Mesenchymal stem cell (in vitro differentiated cells and primary cell): ENCODE data around the gene PLEKHG1. TPM values are rescaled to one million over a fixed set of nuclear protein-coding genes. Genes with fewer than 3 reads are reported as not detected.

Experiments used
- DNase-seq: peaks from one replicate; pipeline ENCODE4 v3.0.0-alpha.2; 2013
- H2AFZ ChIP-seq: one replicate; pipeline ENCODE4 v1.6.1; 2013; ENCODE audit warnings: low read depth, mild to moderate bottlenecking, control low read depth, inconsistent platforms, low read length, moderate library complexity
- H2AK5ac ChIP-seq: 2 replicates; pipeline ENCODE4 v1.6.1; 2013; ENCODE audit warnings: low read length, moderate library complexity, mild to moderate bottlenecking, inconsistent platforms; ENCODE audit not compliant: severe bottlenecking
- H2BK120ac ChIP-seq: one replicate; pipeline ENCODE4 v1.6.1; 2013; ENCODE audit warnings: low read depth, mild to moderate bottlenecking, inconsistent platforms, low read length, moderate library complexity
- H2BK12ac ChIP-seq, 2 experiments: one replicate each; pipeline ENCODE4 v1.6.1; 2013; ENCODE audit warnings: inconsistent platforms in 2 of 2, low read length in 2 of 2, mild to moderate bottlenecking in 2 of 2, moderate library complexity in 2 of 2, control low read depth in 1 of 2
- H2BK15ac ChIP-seq: one replicate; pipeline ENCODE4 v1.6.1; 2013; ENCODE audit warnings: mild to moderate bottlenecking, low read depth, inconsistent platforms; ENCODE audit not compliant: poor library complexity, severe bottlenecking
- H2BK5ac ChIP-seq: 2 replicates; pipeline ENCODE4 v1.6.1; 2013; ENCODE audit warnings: low read depth, mild to moderate bottlenecking, low read length, control low read depth, inconsistent platforms; ENCODE audit not compliant: poor library complexity, severe bottlenecking
- H3K14ac ChIP-seq, 2 experiments: one replicate each; pipeline ENCODE4 v1.6.1; 2013; ENCODE audit warnings: inconsistent platforms in 2 of 2, low read length in 2 of 2, control low read depth in 1 of 2, mild to moderate bottlenecking in 1 of 2, moderate library complexity in 1 of 2
- H3K18ac ChIP-seq, 2 experiments: one replicate each; pipeline ENCODE4 v1.6.1; 2013; ENCODE audit warnings: inconsistent platforms in 2 of 2, low read length in 2 of 2, control low read depth in 1 of 2, low read depth in 1 of 2, mild to moderate bottlenecking in 1 of 2
- H3K23ac ChIP-seq, 2 experiments: one replicate each; pipeline ENCODE4 v1.6.1; 2013; ENCODE audit warnings: inconsistent platforms in 2 of 2, low read length in 2 of 2, mild to moderate bottlenecking in 2 of 2, moderate library complexity in 2 of 2, control low read depth in 1 of 2
- H3K27ac ChIP-seq: 2 replicates; pipeline ENCODE4 v1.5.1; 2013; ENCODE audit warnings: mild to moderate bottlenecking, moderate library complexity, low read length, control low read depth, inconsistent platforms; ENCODE audit not compliant: poor library complexity, severe bottlenecking
- H3K27me3 ChIP-seq, 2 experiments: 2 replicates each; pipeline versions ENCODE4 v1.6.1 to v1.7.0; 2013; ENCODE audit warnings: low read length in 2 of 2, mild to moderate bottlenecking in 2 of 2, moderate library complexity in 2 of 2, control low read depth in 1 of 2, inconsistent platforms in 1 of 2; ENCODE audit not compliant: control insufficient read depth in 1 of 2, insufficient read depth in 1 of 2
- H3K36me3 ChIP-seq, 2 experiments: 2 replicates each; pipeline versions ENCODE4 v1.6.1 to v1.7.0; 2013; ENCODE audit warnings: low read length in 2 of 2, control low read depth in 1 of 2, inconsistent platforms in 1 of 2, low read depth in 1 of 2, mild to moderate bottlenecking in 1 of 2; ENCODE audit not compliant: insufficient read depth in 2 of 2, control insufficient read depth in 1 of 2
- H3K4ac ChIP-seq, 2 experiments: one replicate each; pipeline ENCODE4 v1.6.1; 2013; ENCODE audit warnings: inconsistent platforms in 2 of 2, low read length in 2 of 2, mild to moderate bottlenecking in 2 of 2, moderate library complexity in 2 of 2, control low read depth in 1 of 2, low read depth in 1 of 2
- H3K4me1 ChIP-seq: 2 replicates; pipeline ENCODE4 v1.6.1; 2013; ENCODE audit warnings: low read depth, low read length, control low read depth; ENCODE audit not compliant: control insufficient read depth, insufficient read depth
- H3K4me2 ChIP-seq: 2 replicates; pipeline ENCODE4 v1.6.1; 2013; ENCODE audit warnings: low read length, mild to moderate bottlenecking, inconsistent platforms; ENCODE audit not compliant: poor library complexity, severe bottlenecking
- H3K4me3 ChIP-seq, 2 experiments: 2 replicates each; pipeline versions ENCODE4 v1.5.1 to v1.7.0; 2013; ENCODE audit warnings: low read length in 2 of 2, mild to moderate bottlenecking in 2 of 2, control low read depth in 1 of 2, low read depth in 1 of 2; ENCODE audit not compliant: insufficient read depth in 1 of 2
- H3K79me1 ChIP-seq: replicated peaks from 2 replicates; pipeline ENCODE4 v1.6.1; 2013; ENCODE audit warnings: mild to moderate bottlenecking, control low read depth, low read length, inconsistent platforms; ENCODE audit not compliant: poor library complexity, severe bottlenecking
- H3K9ac ChIP-seq: 2 replicates; pipeline ENCODE4 v1.7.0; 2013; ENCODE audit warnings: mild to moderate bottlenecking, low read length, moderate library complexity
- H3K9me3 ChIP-seq: 2 replicates; pipeline ENCODE4 v1.7.0; 2013; ENCODE audit warnings: mild to moderate bottlenecking, low read length; ENCODE audit not compliant: control insufficient read depth
- H4K8ac ChIP-seq: one replicate; pipeline ENCODE4 v1.6.1; 2013; ENCODE audit warnings: inconsistent platforms, mild to moderate bottlenecking, low read length, moderate library complexity
- H4K91ac ChIP-seq: one replicate; pipeline ENCODE4 v1.6.1; 2013; ENCODE audit warnings: mild to moderate bottlenecking, low read length, inconsistent platforms
- whole genome bisulfite sequencing: methylation state at CpG from one replicate; pipeline ENCODE4 v1.1.7; 2013; ENCODE audit warnings: mixed read lengths; 5-methylcytosine and 5-hydroxymethylcytosine counted together
- polyA plus RNA-seq, 2 experiments: library from polyadenylated mRNA; stranded (reverse); fragments of 200-250 nt; gene quantifications; one replicate each; pipeline ENCODE4 v1.2.3, GENCODE V29; 2013

The PLEKHG1 gene
- 0.17 TPM for polyA plus RNA-seq (2013, experiment 1 of 2)
- 0.14 TPM for polyA plus RNA-seq (2013, experiment 2 of 2)

DNA sequence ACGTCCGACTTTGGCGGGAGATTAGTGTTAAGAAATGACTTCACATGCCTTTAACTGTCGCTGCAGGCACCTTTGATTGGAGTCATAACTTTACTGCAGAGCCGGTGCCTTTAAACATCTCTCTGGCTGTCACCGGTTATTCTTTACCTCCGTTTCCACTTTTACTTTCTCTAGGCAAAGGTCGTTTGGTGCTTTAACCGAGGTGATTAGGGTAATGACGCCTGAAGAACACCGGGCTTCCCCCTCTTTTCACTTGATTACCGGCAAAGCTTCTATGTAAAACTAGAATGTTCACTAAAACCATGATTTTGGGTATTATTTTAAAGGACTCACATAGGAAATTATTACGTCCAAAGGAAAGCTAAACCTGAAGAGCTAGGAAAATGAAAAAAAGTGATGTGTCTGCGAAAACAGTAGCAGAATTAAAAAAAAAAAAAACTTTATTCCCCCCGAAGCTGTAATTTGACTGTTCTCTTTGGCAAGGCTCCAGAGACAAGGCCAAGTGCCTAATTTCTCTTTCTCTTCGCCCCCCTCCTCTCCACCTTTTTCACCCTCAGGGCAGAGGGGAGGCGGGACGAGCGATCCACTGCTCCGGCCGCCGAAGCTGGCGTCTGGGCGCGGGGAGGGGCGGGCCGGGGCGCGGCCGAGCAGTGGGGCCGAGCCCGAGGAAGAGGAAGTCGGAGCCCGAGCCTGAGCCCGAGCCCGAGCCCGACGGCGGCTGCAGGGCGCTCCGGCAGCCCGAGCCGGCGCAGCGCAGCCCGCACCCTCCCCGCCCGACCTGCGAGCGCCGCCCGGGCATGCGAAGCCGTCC, at the start of gene PLEKHG1:
TSS of gene PLEKHG1 (plus strand) at position 687 of the 811 bp plus-strand sequence. CDS start 133,797 bp downstream, outside the sequence.
- peak within 1 kb of the TSS in 1 of 2 experiments; percentile 49 for H3K14ac ChIP-seq
- H3K18ac ChIP-seq, result peak within 1 kb of the TSS in 1 of 2 experiments; percentile 7
- no peak within 1 kb of the TSS for H2BK12ac ChIP-seq
- H3K4me3 ChIP-seq, result peak within 1 kb of the TSS; percentile 71 to 76
- H2BK15ac ChIP-seq, result no peak within 1 kb of the TSS
- H3K4me2 ChIP-seq, result peak within 1 kb of the TSS; percentile 98
- peak; percentile 16 for DNase-seq
- 13% methylated on average over 37 of the region's 54 CpGs for WGBS
- no peak within 1 kb of the TSS for H2BK5ac ChIP-seq
- peak within 1 kb of the TSS; percentile 65 for H3K9ac ChIP-seq
- H3K4ac ChIP-seq, result no peak within 1 kb of the TSS
- peak within 1 kb of the TSS; percentile 74 for H2BK120ac ChIP-seq
- H3K27me3 ChIP-seq, result peaks cover 48 to 53% of the 10 kb centered on the region in 2 experiments
- no peak within 1 kb of the TSS for H2AK5ac ChIP-seq
- peaks cover 9% of the 10 kb centered on the region for H3K4me1 ChIP-seq
- no peak within 1 kb of the TSS for H3K23ac ChIP-seq
- no peaks in the 10 kb centered on the region for H3K9me3 ChIP-seq
- H4K8ac ChIP-seq, result peak within 1 kb of the TSS; percentile 24
- H3K27ac ChIP-seq, result no peak within 1 kb of the TSS
- H2AFZ ChIP-seq, result peak within 1 kb of the TSS; percentile 65
- H3K36me3 ChIP-seq, result no peaks in the 10 kb centered on the region
- no peak within 1 kb of the TSS for H4K91ac ChIP-seq
- peaks cover 2% of the 10 kb centered on the region for H3K79me1 ChIP-seq

DNA sequence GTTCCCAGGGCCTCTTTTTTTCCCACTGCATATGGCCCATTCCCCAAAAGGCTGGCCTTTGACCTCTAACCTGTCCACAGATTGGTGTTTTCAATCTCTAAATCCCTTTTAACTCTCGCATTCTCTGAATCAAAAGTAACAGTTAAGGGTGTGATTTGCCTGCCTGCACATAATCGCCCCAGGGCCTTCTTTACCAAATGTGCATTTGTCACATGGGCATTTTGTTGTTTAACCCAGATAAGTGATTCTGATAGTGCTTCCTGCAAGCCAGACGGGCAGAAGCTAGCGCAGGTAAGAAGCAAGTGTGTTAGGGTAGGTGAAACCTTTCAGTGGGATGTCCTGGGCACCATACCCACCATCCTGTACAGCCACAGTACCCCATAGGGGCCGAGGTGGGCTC, 49.4 kb upstream of the PLEKHG1 start:
- Histone ChIP-seq H3K27me3 (peaks cover 17 to 18% of the 10 kb centered on the region in 2 experiments), H2BK15ac (no peak overlapping the region), H3K18ac (no peak overlapping the region), H3K4me2 (no peak overlapping the region), H4K8ac (no peak overlapping the region), H2BK5ac (no peak overlapping the region), H3K4me1 (peaks cover 3% of the 10 kb centered on the region), H2BK120ac (no peak overlapping the region), H2BK12ac (no peak overlapping the region), H3K9ac (no peak overlapping the region), H2AFZ (no peak overlapping the region), H3K9me3 (no peaks in the 10 kb centered on the region), H3K14ac (no peak overlapping the region), H3K36me3 (no peaks in the 10 kb centered on the region), H3K79me1 (no peaks in the 10 kb centered on the region), H2AK5ac (no peak overlapping the region), H3K27ac (no peak overlapping the region), H3K4ac (no peak overlapping the region), H3K4me3 (no peak overlapping the region), H3K23ac (no peak overlapping the region), H4K91ac (no peak overlapping the region)
- 91% methylated on average over 5 of the region's 5 CpGs for WGBS
- DNase-seq, result no peak

DNA sequence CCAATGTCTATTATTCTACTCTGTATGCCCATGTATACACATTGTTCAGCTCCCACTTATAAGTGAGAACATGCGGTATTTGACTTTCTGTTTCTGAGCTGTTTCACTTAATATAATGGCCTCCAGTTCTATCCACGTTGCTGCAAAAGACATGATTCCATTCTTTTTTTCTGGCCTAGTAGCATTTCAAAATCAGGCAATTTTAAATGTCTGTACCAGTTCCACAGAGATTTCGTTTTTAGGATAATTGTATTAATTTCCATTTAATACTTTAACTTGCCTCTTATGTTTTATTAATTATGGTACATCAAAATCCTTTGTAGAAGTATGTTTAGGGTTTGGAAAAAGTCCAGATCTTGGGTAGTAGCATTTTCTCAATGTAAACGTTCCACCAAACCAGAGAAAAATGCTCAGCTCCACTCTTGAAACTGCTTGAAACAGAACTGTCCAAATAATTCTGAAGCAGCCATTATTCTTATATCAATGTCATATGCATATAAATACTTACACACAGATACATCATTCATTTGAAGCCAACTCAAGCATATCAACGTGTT, 42.6 kb upstream of the PLEKHG1 start:
- Histone ChIP-seq H3K4ac (no peak overlapping the region), H3K4me1 (no peaks in the 10 kb centered on the region), H4K91ac (no peak overlapping the region), H3K9me3 (peaks cover 7% of the 10 kb centered on the region), H3K14ac (no peak overlapping the region), H2BK12ac (no peak overlapping the region), H4K8ac (no peak overlapping the region), H3K27ac (no peak overlapping the region), H2BK5ac (no peak overlapping the region), H2AK5ac (no peak overlapping the region), H3K27me3 (peaks cover 0 to 4% of the 10 kb centered on the region in 2 experiments), H3K18ac (no peak overlapping the region), H2BK15ac (no peak overlapping the region), H2BK120ac (no peak overlapping the region), H3K79me1 (no peaks in the 10 kb centered on the region), H3K4me3 (no peak overlapping the region), H3K4me2 (no peak overlapping the region), H3K36me3 (no peaks in the 10 kb centered on the region), H2AFZ (no peak overlapping the region), H3K23ac (no peak overlapping the region), H3K9ac (no peak overlapping the region)
- 72% methylated on average over 4 of the region's 5 CpGs for WGBS
- DNase-seq, result no peak
